Uterus (tissue), 2 donors: ENCODE measurements around the gene UCHL3.

Source experiments
- POLR2A ChIP-seq, 2 donors: fragments of 450-650 bp; IDR thresholded peaks; one replicate each; pipeline ENCODE4 v1.6.1; 2016; ENCODE audit warnings: antibody characterized with exemption in 2 of 2, mild to moderate bottlenecking in 1 of 2, moderate library complexity in 1 of 2
- TF ChIP-seq, protein P1 (sequence below), 4 experiments: fragments of 200-600 bp in 2 of 4; fragments of 450-650 bp in 2 of 4; sonication (generic) in 2 of 4; IDR thresholded peaks; one replicate each; pipeline ENCODE4 v1.5.1; 2016 to 2019; ENCODE audit warnings: antibody characterized with exemption in 4 of 4, mild to moderate bottlenecking in 2 of 4, moderate library complexity in 1 of 4

- TF ChIP-seq, protein P1, sequence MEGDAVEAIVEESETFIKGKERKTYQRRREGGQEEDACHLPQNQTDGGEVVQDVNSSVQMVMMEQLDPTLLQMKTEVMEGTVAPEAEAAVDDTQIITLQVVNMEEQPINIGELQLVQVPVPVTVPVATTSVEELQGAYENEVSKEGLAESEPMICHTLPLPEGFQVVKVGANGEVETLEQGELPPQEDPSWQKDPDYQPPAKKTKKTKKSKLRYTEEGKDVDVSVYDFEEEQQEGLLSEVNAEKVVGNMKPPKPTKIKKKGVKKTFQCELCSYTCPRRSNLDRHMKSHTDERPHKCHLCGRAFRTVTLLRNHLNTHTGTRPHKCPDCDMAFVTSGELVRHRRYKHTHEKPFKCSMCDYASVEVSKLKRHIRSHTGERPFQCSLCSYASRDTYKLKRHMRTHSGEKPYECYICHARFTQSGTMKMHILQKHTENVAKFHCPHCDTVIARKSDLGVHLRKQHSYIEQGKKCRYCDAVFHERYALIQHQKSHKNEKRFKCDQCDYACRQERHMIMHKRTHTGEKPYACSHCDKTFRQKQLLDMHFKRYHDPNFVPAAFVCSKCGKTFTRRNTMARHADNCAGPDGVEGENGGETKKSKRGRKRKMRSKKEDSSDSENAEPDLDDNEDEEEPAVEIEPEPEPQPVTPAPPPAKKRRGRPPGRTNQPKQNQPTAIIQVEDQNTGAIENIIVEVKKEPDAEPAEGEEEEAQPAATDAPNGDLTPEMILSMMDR (IDR thresholded peaks at IDR 0.05) = no peak
- no peak for TF ChIP-seq POLR2A (IDR thresholded peaks at IDR 0.05)
Measured at GRCh38 chr13:75610466-75610865, 60.9 kb downstream of the UCHL3 start.
